Activated CD8-positive, alpha-beta T cell treated with anti-CD3 and anti-CD28 coated beads for 36 hours (primary cell): Measurements from ENCODE around the gene GLRX2. TPM values are rescaled to one million over a fixed set of nuclear protein-coding genes. Genes with fewer than 3 reads are reported as not detected.
"Not testable (repeated sequence)": the region's sequence is repeated elsewhere in the genome, so short reads cannot be mapped to it uniquely, and the experiment has no call there.

ENCODE experiments used
- ATAC-seq: fragments of 200-7000 bp; cut with Tn5 transposase; one replicate; pipeline ENCODE4 v1.10.0; 2021; ENCODE audit warnings: mild to moderate bottlenecking, moderate library complexity
- CTCF ChIA-PET: fragments of 350-600 bp; sonication (Branson Sonifier 250); formaldehyde crosslinking; loops from one replicate; lab custom pipeline; 2021; ENCODE audit warnings: antibody characterized with exemption; lab: Charles Lee
- POLR2A ChIA-PET: fragments of 350-600 bp; sonication (Branson Sonifier 250); formaldehyde crosslinking; loops from one replicate; lab custom pipeline; 2021; ENCODE audit warnings: antibody characterized with exemption; lab: Charles Lee
- DNase-seq: peaks from one replicate; pipeline ENCODE4 v3.0.0-alpha.2; 2020
- H3K27ac Mint-ChIP-seq: one replicate; pipeline ENCODE4 v1.8.0; 2021; ENCODE audit warnings: mild to moderate bottlenecking, mixed read lengths
- H3K27me3 Mint-ChIP-seq: one replicate; pipeline ENCODE4 v1.8.0; 2021; ENCODE audit warnings: mixed read lengths
- H3K36me3 Mint-ChIP-seq: one replicate; pipeline ENCODE4 v1.8.0; 2021; ENCODE audit warnings: low read depth, mixed read lengths
- H3K4me1 Mint-ChIP-seq: one replicate; pipeline ENCODE4 v1.8.0; 2021; ENCODE audit warnings: low read depth, mixed read lengths
- H3K4me3 Mint-ChIP-seq: one replicate; pipeline ENCODE4 v1.8.0; 2021; ENCODE audit warnings: mild to moderate bottlenecking, moderate library complexity, mixed read lengths
- H3K9me3 Mint-ChIP-seq: one replicate; pipeline ENCODE4 v1.8.0; 2021; ENCODE audit warnings: mixed read lengths
- CTCF ChIP-seq: fragments of 200-600 bp; IDR thresholded peaks from one replicate; pipeline ENCODE4 v1.8.0; 2022; ENCODE audit warnings: antibody characterized with exemption, mild to moderate bottlenecking
- intact Hi-C: fragments of 100-400 bp; cut with micrococcal nuclease; formaldehyde crosslinking; loops from one replicate; pipeline ENCODE4 v1.10.0; 2022
- total RNA-seq, 2 experiments: library from RNA; stranded (reverse); gene quantifications; one replicate each; pipeline ENCODE4 v1.2.3, GENCODE V29; 2021

Gene GLRX2
- total RNA-seq, 2 experiments from 2014 or later, result 24.3 to 29.5 TPM

DNA sequence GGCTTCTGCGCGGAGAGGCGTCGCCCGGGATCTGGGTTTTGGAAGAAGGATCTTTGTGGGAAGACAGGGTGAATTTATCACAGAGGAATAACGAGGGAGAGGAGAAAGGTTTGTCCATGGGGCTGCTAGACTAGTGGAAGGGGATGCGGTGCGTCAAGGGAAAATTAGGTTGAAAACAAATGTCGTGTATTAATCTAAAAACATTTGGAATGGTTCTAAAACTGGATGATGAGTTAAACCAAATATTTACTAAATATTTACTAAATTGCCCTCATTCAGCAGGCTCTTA lies 45.2 kb downstream of the GLRX2 start:
- POLR2A ChIA-PET, result interaction anchor here (1.0 to 1.2 kb wide), 3 partner anchors 11 to 62 kb away, joined by 3 read pairs; partner anchors contain the start of gene CDC73
- DNase-seq, result no peak

DNA sequence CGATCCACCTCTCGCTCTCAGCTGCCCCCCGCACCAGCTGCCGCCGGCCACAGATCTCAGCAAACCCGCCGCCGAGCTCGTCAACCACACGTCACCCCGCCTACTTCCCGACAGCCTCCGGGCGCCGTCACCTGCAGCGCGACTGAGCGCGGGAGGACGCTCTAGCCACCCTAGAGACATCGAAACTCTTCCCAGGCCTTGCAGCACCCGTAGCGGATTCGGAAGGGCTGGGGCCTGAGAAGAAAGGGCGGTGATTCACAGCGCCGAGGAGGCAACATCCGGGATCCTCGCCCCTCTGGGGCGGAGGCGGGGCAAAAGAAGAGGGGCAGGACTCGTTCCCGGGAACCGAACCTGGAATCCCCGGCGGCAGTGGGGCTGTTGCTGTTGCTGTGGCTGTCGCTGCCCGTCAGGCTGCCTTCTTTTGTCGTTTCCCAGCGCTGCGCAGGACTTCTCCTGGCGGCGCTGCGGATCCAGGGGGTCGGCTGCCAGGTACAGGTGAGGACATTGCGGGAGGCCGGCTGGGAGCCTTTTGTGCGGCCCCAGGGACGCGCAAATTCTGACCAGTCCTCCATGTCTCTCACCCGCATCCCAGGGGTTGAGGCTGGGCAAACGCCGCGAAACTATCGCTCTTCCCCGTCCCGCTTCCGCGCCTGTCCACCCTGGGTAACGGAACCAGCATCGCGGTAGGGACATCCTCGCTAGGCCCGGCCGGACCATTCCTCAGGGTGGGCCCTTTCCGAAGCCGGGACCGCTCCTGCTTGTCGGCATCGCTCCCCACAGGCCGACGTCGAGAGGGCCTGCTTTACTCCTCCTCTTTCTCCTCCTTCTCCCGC lies 45.7 kb downstream of the GLRX2 start, which contains the start of the genes RO60 and UCHL5:
TSS of gene RO60 (plus strand) at position 331 of the 833 bp plus-strand sequence. CDS start 9,443 bp downstream, outside the sequence.
TSS of gene UCHL5 (minus strand) at position 79 of the 833 bp plus-strand sequence. CDS start 100 bp downstream, outside the sequence.
- POLR2A ChIA-PET, result interaction anchor here (0.7 to 2.7 kb wide), 15 partner anchors 11 to 252 kb away, joined by 3 to 21 read pairs (median 4); partner anchors contain the start of genes CDC73 and RGS2
- peaks cover 52% of the 10 kb centered on the region for H3K4me1 Mint-ChIP-seq
- DNase-seq (peak; percentile 97), ATAC-seq (peak; percentile 93)
- H3K27me3 Mint-ChIP-seq, result no peaks in the 10 kb centered on the region
- CTCF ChIA-PET, result interaction anchor here (0.7 to 2.2 kb wide), 12 partner anchors 11 to 585 kb away, joined by 3 to 10 read pairs (median 5); partner anchors contain the start of genes CDC73 and GLRX2
- H3K4me3 Mint-ChIP-seq, result peak within 1 kb of the TSS; percentile 94
- intact Hi-C loops, result loop anchor here (2.0 kb wide), 1 partner anchor 61 kb away; no protein-coding TSS in a partner anchor
- H3K36me3 Mint-ChIP-seq, result peaks cover 36% of the 10 kb centered on the region
- TF ChIP-seq CTCF, result no peak
- no peaks in the 10 kb centered on the region for H3K9me3 Mint-ChIP-seq
- H3K27ac Mint-ChIP-seq, result peak within 1 kb of the TSS; percentile 92

More for the DNA sequence above, 45.2 kb downstream of the GLRX2 start:
- peak overlapping the region; percentile 94 for H3K4me3 Mint-ChIP-seq
- H3K27me3 Mint-ChIP-seq, result no peaks in the 10 kb centered on the region
- no peaks in the 10 kb centered on the region for H3K9me3 Mint-ChIP-seq
- H3K36me3 Mint-ChIP-seq, result peaks cover 36% of the 10 kb centered on the region
- peak overlapping the region; percentile 92 for H3K27ac Mint-ChIP-seq
- H3K4me1 Mint-ChIP-seq, result peaks cover 51% of the 10 kb centered on the region
- ATAC-seq, result no peak
- intact Hi-C loops, result no loop called here
- CTCF ChIA-PET, result interaction anchor here (0.9 kb wide), 1 partner anchor 71 kb away, joined by 3 read pairs; no protein-coding TSS in a partner anchor
- no peak for TF ChIP-seq CTCF

- CTCF ChIA-PET, result interaction anchor here (0.7 to 2.2 kb wide), 16 partner anchors 11 to 585 kb away, joined by 3 to 10 read pairs (median 4); partner anchors contain the start of genes CDC73 and GLRX2
- no peaks in the 10 kb centered on the region for H3K9me3 Mint-ChIP-seq
- intact Hi-C loops, result loop anchor here (2.0 kb wide), 1 partner anchor 62 kb away; no protein-coding TSS in a partner anchor
- ATAC-seq (peak; percentile 59), DNase-seq (peak; percentile 85)
- peak overlapping the region; percentile 94 for H3K4me3 Mint-ChIP-seq
- TF ChIP-seq CTCF, result no peak
- peaks cover 40% of the 10 kb centered on the region for H3K36me3 Mint-ChIP-seq
- peaks cover 49% of the 10 kb centered on the region for H3K4me1 Mint-ChIP-seq
- POLR2A ChIA-PET, result interaction anchor here (0.7 to 2.7 kb wide), 17 partner anchors 10 to 251 kb away, joined by 3 to 21 read pairs (median 5); partner anchors contain the start of genes CDC73, GLRX2 and RGS2
- H3K27ac Mint-ChIP-seq, result peak overlapping the region; percentile 92
- H3K27me3 Mint-ChIP-seq, result no peaks in the 10 kb centered on the region
These were observed 46.5 kb downstream of the GLRX2 start for GRCh38 chr1:193058529-193059281.

DNA sequence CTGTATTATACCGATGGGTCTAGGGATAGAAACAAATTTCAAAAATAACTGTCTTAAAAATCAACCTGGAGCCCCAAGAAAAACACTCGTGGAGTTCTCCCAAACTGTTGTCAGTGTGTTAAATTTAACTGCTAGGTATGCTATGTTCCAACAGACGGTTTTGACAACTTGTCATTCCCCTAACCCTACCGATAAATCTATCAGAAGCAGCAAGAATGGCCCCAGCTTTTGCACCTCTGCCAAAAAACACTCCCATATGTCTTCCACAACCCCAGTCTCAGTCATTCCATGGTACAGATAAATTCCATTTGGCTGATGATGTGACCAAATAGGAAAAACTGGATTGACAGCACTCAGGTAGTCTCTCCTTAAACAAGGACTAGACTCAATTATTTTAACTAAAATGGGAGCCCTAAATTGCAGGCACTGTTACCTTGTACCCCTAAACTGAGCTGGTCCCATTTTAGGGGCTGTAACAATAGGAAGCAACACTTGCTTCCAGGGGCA lies 51.0 kb downstream of the GLRX2 start:
- intact Hi-C loops, result no loop called here
- Mint-ChIP-seq H3K9me3 (no peaks in the 10 kb centered on the region), H3K4me3 (no peak overlapping the region), H3K27ac (no peak overlapping the region), H3K36me3 (peaks cover 36% of the 10 kb centered on the region), H3K4me1 (peaks cover 34% of the 10 kb centered on the region), H3K27me3 (no peaks in the 10 kb centered on the region)
- no peak for TF ChIP-seq CTCF
- ChIA-PET CTCF (interaction anchor here (1.0 kb wide), 1 partner anchor 17 kb away, joined by 3 read pairs; no protein-coding TSS in a partner anchor), POLR2A (interaction anchor here (0.7 kb wide), 1 partner anchor 952 kb away, joined by 3 read pairs; no protein-coding TSS in a partner anchor)
- DNase-seq, result no peak
- no peak for ATAC-seq

DNA sequence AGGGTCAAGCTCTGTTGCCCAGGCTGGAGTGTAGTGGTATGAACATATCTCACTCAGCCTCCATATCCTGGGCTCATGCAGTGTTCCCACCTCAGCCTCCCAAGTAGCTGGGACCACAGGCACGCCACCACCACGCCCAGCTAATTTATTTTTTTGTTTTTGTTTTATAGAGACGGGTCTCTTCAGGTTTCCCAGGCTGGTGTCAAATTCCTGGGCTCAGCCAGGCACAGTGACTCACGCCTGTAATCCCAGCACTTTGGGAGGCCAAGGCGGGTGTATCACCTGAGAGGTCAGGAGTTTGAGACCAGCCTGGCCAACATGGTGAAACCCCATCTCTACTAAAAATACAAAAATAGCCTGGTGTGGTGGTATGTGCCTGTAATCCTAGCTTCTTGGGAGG lies 56.3 kb downstream of the GLRX2 start:
- H3K4me1 Mint-ChIP-seq, H3K4me3 Mint-ChIP-seq, H3K9me3 Mint-ChIP-seq, intact Hi-C loops, H3K27ac Mint-ChIP-seq, H3K27me3 Mint-ChIP-seq, ATAC-seq, DNase-seq, CTCF ChIA-PET: not testable (repeated sequence)
- POLR2A ChIA-PET, result interaction anchor here (2.6 kb wide), 1 partner anchor 9 kb away, joined by 10 read pairs; no protein-coding TSS in a partner anchor
- H3K36me3 Mint-ChIP-seq, result peaks cover 28% of the 10 kb centered on the region
